HG02970 (cell line): ENCODE data around the gene XRCC5.
"Not testable (repeated sequence)": the region's sequence is repeated elsewhere in the genome, so short reads cannot be mapped to it uniquely, and the experiment has no call there.

Experiments
- ATAC-seq: cut with Tn5 transposase; IDR thresholded peaks from one replicate; pipeline ENCODE4 v1.9.1; 2021; ENCODE audit warnings: mild to moderate bottlenecking, moderate library complexity, moderate number of reproducible peaks; ENCODE audit not compliant: unreplicated experiment, low FRiP score

XRCC5 gene

DNA sequence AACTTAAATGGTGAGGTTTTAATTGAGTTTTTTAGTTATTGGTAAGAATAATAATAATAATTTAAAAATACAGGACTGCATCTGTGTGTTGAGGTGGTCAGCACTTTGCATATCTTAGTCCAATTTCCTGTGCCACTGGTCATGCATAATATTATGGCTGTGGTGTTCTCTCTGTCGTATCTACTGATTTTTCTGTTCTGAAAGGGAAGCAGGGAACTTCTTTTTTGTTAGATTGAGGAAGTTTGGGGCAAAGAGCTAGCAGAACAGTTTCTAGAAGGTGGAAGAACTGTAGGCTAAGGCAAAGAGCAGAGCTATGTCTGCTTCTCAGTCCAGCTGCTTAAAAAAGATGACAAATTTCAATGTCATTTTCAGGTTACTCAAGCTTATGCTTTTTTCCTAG, 74.3 kb downstream of the XRCC5 start:
- no peak for ATAC-seq

DNA sequence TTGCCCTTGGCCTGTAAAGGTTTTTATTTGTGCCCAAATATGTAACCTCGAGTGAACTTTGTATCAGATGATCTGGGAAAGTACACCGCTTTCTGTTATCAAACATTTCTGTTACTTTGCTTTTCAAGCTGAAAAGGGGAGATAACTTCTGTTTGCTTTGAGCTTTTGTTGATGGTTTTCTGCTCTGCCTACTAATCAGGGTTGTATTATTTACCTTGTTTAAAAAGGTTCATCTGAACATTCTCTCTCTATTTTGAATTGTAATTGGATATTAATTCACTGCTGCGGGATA, 79.4 kb downstream of the XRCC5 start:
- ATAC-seq = no peak

DNA sequence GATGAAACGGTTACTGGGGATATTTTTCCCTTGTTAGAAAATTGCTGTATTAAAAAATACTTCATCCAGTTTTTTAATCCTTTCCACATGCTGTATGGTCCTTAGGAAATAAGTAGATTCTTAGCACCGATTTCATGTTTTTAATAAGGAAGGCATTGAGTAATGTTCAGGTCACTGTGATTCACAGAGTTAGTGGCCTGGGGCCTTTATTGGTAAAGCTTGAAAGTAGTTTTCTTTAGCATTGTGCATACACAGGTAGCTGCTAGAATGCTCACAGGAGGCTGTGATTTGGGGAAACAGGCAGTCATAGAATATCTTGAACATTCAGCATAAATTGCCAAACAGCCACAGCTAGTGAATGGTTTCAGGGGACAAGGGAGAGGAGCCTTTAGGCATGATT, 79.8 kb downstream of the XRCC5 start:
- ATAC-seq = no peak

- no peak for ATAC-seq
Observed at GRCh38 chr2:216189410-216189809, 80.3 kb downstream of the XRCC5 start.

DNA sequence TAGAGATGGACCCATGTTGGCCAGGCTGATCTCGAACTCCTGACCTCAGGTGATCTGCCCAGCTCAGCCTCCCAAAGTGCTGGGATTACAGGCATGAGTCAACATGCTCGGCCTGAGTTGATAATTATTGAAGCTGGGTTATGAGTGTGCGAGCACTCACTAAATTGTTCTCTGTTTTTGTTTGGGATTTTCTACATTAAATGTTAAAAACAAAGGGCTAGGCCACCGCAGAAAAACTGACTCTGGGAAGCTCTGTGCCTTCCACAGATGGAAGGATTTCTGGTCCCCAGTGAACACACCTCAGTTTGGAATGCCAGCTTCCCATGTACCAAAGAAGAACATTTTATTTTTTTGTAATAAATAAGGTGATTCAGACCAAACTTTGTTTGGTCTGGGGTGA, 83.0 kb downstream of the XRCC5 start:
- ATAC-seq = no peak

DNA sequence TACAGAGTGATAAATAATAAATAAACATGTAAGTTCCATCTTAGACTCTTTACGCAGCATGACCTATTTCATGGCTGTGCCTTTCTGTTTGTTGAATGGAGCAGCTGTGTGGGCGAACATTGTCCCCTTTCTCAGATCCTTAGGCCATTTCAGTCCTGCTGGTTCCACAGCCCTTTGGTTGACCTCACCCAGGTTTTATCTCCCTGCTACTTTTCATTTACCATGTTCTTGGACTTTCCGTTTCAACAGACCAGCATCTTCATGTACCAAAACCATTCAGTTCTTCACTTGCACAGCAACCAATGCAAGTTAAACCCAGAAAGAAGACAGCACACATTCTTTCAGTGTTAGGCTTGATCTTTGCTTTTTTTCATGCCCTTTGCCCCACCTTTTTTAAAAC, 83.8 kb downstream of the XRCC5 start:
- no peak for ATAC-seq

DNA sequence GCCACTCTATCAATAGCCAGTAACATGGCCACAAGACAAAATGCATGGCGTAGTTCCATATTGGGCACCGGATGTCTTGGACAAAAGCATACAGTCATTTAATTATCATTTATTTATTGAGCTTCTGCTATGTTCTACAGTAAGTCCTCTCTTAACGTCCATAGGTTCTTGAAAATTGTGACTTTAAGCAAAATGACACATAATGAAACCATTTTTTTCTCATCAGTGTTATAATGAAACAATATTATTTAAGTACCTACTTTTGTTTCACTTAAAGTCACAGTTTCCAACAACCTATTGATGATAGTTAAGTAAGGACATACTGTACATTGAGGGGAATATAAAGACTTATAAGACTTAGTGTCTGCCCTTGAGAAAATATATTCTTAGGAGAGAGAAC, 84.9 kb downstream of the XRCC5 start:
- no peak for ATAC-seq

DNA sequence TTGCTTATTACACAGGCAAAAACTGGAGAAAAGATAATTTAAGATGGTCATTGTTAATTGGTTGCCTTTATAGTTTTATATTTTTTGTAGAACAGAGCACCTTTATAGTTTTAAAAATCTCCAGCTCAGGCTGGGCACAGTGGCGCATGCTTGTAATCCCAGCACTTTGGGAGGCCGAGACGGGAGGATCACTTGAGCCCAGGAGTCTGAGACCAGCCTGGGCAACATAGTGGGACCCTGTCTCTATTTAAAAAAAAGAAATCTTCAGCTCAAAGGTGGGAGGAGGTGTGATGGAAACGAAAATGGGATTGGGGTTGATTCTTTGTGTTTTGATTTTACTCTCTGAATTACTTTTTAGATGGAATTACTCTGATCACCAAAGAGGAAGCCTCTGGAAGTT, 85.4 kb downstream of the XRCC5 start:
- no peak for ATAC-seq

- no peak for ATAC-seq
Observed at GRCh38 chr2:216195565-216196029, 86.4 kb downstream of the XRCC5 start.

DNA sequence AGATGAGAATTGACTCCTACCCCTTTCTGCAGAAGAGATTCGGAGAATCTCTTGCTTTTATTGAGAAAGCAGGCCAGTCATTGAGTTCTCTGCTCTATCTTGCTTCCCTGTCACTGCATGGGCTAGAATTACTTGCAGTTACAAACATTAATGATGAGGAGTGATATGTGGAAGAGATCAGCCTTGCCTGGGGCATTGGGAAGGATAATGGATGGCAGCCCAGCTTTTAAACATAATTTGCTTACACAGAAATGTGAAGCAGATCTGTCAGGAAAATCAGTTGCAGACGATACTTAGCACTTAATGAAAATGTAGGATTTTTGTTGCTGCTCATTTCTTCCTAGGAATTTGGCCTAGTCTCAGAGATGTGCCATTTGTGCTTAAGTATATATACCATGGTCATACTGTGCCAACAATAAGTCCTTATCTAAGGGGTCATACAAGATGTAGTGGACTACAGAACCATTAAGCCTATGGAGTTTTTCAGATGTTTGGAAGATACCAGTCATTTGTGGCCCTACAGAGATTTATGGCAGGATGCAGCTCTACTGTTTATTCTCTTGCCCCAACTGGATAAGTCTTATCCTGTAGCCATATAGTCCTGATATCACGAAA, 92.7 kb downstream of the XRCC5 start:
- no peak for ATAC-seq

DNA sequence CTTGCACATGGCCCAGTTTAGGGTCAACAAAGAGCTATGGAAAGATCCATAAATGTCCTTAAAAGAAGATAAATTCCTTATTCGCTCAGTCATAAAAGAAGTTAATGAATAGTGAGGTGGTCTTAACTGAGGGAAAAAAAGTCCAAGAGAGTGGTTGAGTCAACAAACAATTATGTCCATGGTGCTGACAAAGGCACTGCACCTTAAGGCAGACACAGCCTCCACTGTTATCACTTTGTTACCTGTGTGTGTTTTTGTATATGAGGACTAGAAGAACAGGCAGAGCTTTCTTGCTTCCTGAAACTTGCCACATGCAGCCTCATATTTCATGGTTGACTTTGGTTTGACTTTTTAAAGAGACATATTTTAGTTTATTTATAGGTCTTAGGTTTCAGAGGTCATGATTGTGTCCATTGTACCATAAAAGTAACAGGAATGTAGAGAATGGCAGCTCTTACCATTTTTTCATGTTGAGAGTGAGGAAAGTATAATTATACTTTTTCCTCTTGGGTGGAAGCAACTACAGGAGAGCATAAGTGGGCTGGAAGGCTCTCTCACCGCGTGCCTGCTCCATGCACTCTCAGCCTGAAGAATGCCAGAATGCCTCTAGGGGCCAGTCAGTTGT, 93.6 kb downstream of the XRCC5 start:
- no peak for ATAC-seq

GRCh38 chr2:216205486-216205885, 96.3 kb downstream of the XRCC5 start:
- no peak for ATAC-seq

GRCh38 chr2:216206041-216206703, 97.0 kb downstream of the XRCC5 start:
- peak; percentile 63 for ATAC-seq

GRCh38 chr2:216206821-216207220, 97.7 kb downstream of the XRCC5 start:
- ATAC-seq = no peak

DNA sequence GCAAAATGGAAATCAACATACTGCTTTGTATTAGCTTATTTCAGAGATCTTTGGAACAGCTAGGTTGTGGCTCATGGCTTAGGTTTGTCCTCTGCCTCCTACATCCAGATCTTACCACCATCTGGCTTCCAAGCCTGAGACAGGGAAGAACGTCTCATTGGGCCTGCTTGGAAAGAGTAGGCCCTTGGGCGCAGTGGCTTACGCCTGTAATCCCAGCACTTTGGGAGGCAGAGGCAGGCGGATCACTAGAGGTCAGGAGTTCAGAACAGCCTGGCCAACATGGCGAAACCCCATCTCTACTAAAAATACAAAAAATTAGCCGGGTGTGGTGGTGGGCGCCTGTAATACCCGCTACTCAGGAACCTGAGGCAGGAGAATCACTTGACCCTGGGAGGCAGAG, 99.5 kb downstream of the XRCC5 start:
- not testable (repeated sequence) for ATAC-seq

GRCh38 chr2:216210701-216211540, 101.8 kb downstream of the XRCC5 start:
- ATAC-seq = no peak

DNA sequence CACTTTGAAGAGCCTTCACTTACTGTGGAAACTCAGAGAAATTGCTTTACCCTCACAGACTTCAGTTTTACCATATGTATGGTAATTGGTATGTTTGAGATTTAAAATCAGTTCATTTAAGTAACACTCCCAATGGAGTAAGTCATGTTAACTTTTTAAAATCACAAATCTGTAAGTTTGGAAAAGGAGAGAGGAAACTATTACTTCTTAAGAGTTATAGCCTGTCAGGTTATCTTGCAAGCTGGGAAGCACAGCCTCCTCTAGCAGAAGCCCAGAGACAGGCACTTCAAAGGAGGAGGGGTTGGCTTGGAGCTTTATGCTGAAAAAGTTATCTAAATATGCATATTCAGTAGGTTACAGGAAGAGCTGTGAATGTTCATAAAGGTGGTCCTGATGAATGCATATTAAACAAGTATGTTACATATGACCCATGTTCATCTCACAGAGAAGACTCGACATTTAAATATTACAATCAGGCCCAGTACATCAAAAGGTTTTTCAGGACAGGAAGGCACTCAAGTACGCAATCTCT, 102.5 kb downstream of the XRCC5 start:
- ATAC-seq = no peak

GRCh38 chr2:216214768-216215167, 105.6 kb downstream of the XRCC5 start:
- no peak for ATAC-seq

DNA sequence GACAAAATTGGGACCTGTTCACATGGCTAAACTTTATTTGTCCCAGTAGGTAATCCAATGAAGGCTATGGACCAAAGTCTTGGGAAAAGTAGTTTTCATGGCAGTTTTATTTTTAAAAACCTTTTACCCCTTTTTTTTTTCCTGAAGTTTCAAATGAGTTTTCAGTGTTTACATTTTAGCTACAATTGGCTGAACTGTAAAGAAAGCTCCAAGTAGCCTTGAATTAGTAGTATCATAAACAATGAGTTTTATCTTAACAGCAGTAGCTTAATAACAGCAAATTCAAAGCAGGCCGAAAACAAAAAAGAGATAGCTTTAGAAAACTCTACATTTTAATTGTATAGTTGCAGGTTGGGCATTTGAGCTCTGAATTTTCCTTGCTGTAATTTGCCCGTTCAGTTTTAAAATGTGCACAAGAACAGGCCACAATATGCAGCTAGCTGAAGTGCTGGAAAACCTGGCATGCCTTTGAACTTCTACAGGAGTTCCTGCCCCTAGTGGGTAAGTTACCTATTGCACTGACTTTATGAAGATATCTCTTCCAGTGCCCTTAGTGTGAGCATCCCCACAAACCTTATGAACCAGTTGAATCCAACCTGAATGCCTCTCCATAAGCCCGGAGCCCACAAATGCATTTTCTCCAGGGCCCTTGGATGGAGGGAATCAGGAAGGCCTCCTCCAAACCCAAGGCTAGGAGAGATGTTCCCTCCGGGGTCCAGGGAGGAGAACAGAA, 106.7 kb downstream of the XRCC5 start:
- ATAC-seq = no peak
